HepG2 (cell line): ENCODE measurements around the gene USP30. TPM values are rescaled to one million over a fixed set of nuclear protein-coding genes. Genes with fewer than 3 reads are reported as not detected.
A peak's percentile ranks its signal among the peaks of the same experiment; 100 is the strongest.

Experiments
- CBFB ChIP-seq: sonication (generic); formaldehyde crosslinking; IDR thresholded peaks from 2 replicates; pipeline ENCODE4 v1.4.0; 2020; ENCODE audit warnings: missing genetic modification reagents
- CREB1 ChIP-seq, 2 experiments: fragments of 450-650 bp in 1 of 2; IDR thresholded peaks; 2 replicates each; pipeline ENCODE4 v1.6.1; 2016 to 2017; ENCODE audit warnings: control low read depth in 1 of 2, mild to moderate bottlenecking in 1 of 2, missing compliant biosample characterization in 1 of 2, missing genetic modification characterization in 1 of 2
- MEIS1 ChIP-seq: sonication (generic); formaldehyde crosslinking; IDR thresholded peaks from 2 replicates; pipeline ENCODE4 v1.9.0; 2021; ENCODE audit warnings: mild to moderate bottlenecking, missing genetic modification reagents, moderate library complexity, borderline replicate concordance
- UBTF ChIP-seq: sonication (generic); formaldehyde crosslinking; IDR thresholded peaks from 2 replicates; pipeline ENCODE4 v1.4.0; 2020; ENCODE audit warnings: mild to moderate bottlenecking, missing genetic modification reagents
- ZBTB40 ChIP-seq, 2 experiments: fragments of 450-650 bp in 1 of 2; sonication (generic) in 1 of 2; formaldehyde crosslinking in 1 of 2; IDR thresholded peaks; 2 replicates each; pipeline versions ENCODE4 v1.6.1 to v1.8.0; 2016 to 2022; ENCODE audit warnings: antibody characterized with exemption in 1 of 2, mild to moderate bottlenecking in 1 of 2, missing genetic modification reagents in 1 of 2
- ZFP1 ChIP-seq: IDR thresholded peaks from 2 replicates; pipeline ENCODE4 v1.6.1; 2016
- ZNF335 ChIP-seq: sonication (generic); formaldehyde crosslinking; IDR thresholded peaks from 2 replicates; pipeline ENCODE4 v1.4.0; 2020; ENCODE audit warnings: missing genetic modification reagents
- ZNF687 ChIP-seq: sonication (generic); formaldehyde crosslinking; IDR thresholded peaks from 2 replicates; pipeline ENCODE4 v1.5.1; 2020; ENCODE audit warnings: mild to moderate bottlenecking, missing genetic modification reagents, moderate library complexity
- polyA plus RNA-seq, 8 experiments: library from polyadenylated mRNA; depleted of rRNA in 3 of 8; stranded (reverse) in 7 of 8; unstranded in 1 of 8; fragments of >200 nt; fragmentation: Illumina TruSeq in 4 of 8; extraction: Trizol in 4 of 8; gene quantifications; 2 replicates each; pipeline versions ENCODE4 v1.2.1 to v1.2.3, GENCODE V29; 2011 to 2016; ENCODE audit warnings: low read depth in 4 of 8, missing spikeins in 1 of 8, mixed read lengths in 1 of 8; ENCODE audit not compliant: insufficient read depth in 1 of 8
- total RNA-seq, 5 experiments: library from RNA; depleted of rRNA; stranded (reverse); fragments of >200 nt; fragmentation: Illumina TruSeq; extraction: Trizol; gene quantifications; 2 replicates each; pipeline ENCODE4 v1.2.3, GENCODE V29; 2016; ENCODE audit warnings: low read depth in 1 of 5
- TF ChIP-seq, protein P1 (sequence below): IDR thresholded peaks from 2 replicates; pipeline ENCODE4 v1.6.1; 2016; ENCODE audit warnings: missing compliant biosample characterization, missing genetic modification reagents, borderline replicate concordance

The USP30 gene
- total and polyA plus RNA-seq, 2 of the 13 experiments (the other 11 are each of a cell fraction or from before 2014, with no cell fraction given): 11.2 to 20.8 TPM

- TF ChIP-seq ZNF335 (CRISPR knock-in tag) (0 out of 2 replicates have a peak, but pooled peaks have one; percentile 71), UBTF (peak; percentile 75), ZNF687 (CRISPR knock-in tag) (peak; percentile 90), MEIS1 (CRISPR knock-in tag) (0 out of 2 replicates have a peak, but pooled peaks have one; percentile 46), ZFP1 (CRISPR knock-in tag) (peak; percentile 46; the same call in 1 of the 2 replicates), ZBTB40 (IDR thresholded peaks at IDR 0.05) (no peak), ZBTB40 (CRISPR knock-in tag; IDR thresholded peaks at IDR 0.05) (peak; percentile 88), CREB1 (IDR thresholded peaks at IDR 0.05) (peak; percentile 61), CREB1 (CRISPR knock-in tag; IDR thresholded peaks at IDR 0.05) (peak; percentile 75), CBFB (CRISPR knock-in tag) (peak; percentile 66)
- TF ChIP-seq, protein P1, sequence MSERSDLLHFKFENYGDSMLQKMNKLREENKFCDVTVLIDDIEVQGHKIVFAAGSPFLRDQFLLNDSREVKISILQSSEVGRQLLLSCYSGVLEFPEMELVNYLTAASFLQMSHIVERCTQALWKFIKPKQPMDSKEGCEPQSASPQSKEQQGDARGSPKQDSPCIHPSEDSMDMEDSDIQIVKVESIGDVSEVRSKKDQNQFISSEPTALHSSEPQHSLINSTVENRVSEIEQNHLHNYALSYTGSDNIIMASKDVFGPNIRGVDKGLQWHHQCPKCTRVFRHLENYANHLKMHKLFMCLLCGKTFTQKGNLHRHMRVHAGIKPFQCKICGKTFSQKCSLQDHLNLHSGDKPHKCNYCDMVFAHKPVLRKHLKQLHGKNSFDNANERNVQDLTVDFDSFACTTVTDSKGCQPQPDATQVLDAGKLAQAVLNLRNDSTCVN: peak; percentile 63; the same call in 1 of the 2 replicates
Observed at GRCh38 chr12:109110988-109111495, 58.7 kb downstream of the USP30 start (continued).
